Keratinocyte (primary cell): ENCODE results near the gene HK1. TPM values are rescaled to one million over a fixed set of nuclear protein-coding genes. Genes with fewer than 3 reads are reported as not detected.
A peak's percentile ranks its signal among the peaks of the same experiment; 100 is the strongest.

Experiments
- DNase-seq: peaks from one replicate; pipeline ENCODE4 v3.0.0-alpha.2; 2011; ENCODE audit warnings: low read depth, missing footprints, low spot score
- FAIRE-seq: peaks from 2 replicates; lab custom pipeline; 2011; peaks lifted over from hg19 to GRCh38; lab: Jason Lieb, UNC
- H2AFZ ChIP-seq: 2 replicates; pipeline ENCODE4 v1.6.0; 2012; ENCODE audit warnings: low read length, control low read depth, inconsistent platforms; ENCODE audit not compliant: control insufficient read depth
- H3K27ac ChIP-seq: 2 replicates; pipeline ENCODE4 v1.5.1; 2011; ENCODE audit warnings: low read length; ENCODE audit not compliant: control insufficient read depth, insufficient read depth
- H3K27me3 ChIP-seq: 3 replicates; pipeline ENCODE4 v1.6.0; 2011; ENCODE audit warnings: low read length; ENCODE audit not compliant: control insufficient read depth, insufficient read depth; ENCODE audit errors: extremely low read depth
- H3K36me3 ChIP-seq, 2 experiments: 2 replicates in 1 of 2; 3 replicates in 1 of 2; pipeline ENCODE4 v1.5.1; 2011; ENCODE audit warnings: low read length in 2 of 2, mild to moderate bottlenecking in 1 of 2; ENCODE audit not compliant: control insufficient read depth in 2 of 2, insufficient read depth in 2 of 2; ENCODE audit errors: extremely low read depth in 1 of 2
- H3K4me1 ChIP-seq: 3 replicates; pipeline ENCODE4 v1.5.1; 2011; ENCODE audit warnings: low read length; ENCODE audit not compliant: control insufficient read depth, insufficient read depth; ENCODE audit errors: extremely low read depth
- H3K4me2 ChIP-seq: 3 replicates; pipeline ENCODE4 v1.6.0; 2011; ENCODE audit warnings: low read depth, low read length; ENCODE audit not compliant: control insufficient read depth, insufficient read depth; ENCODE audit errors: extremely low read depth
- H3K4me3 ChIP-seq, 3 experiments: fragments of 200-600 bp in 1 of 3; sonication (generic) in 1 of 3; 2 replicates in 2 of 3; 3 replicates in 1 of 3; pipeline ENCODE4 v1.5.1; 2011 to 2016; ENCODE audit warnings: low read length in 3 of 3, mild to moderate bottlenecking in 3 of 3, control low read depth in 2 of 3, inconsistent platforms in 1 of 3, low read depth in 1 of 3, mixed read lengths in 1 of 3, mixed run types in 1 of 3, moderate library complexity in 1 of 3; ENCODE audit not compliant: control insufficient read depth in 2 of 3, insufficient read depth in 2 of 3; ENCODE audit errors: extremely low read depth in 1 of 3
- H3K79me2 ChIP-seq: 2 replicates; pipeline ENCODE4 v1.6.0; 2012; ENCODE audit warnings: low read length; ENCODE audit not compliant: control insufficient read depth, insufficient read depth
- H3K9ac ChIP-seq: 3 replicates; pipeline ENCODE4 v1.6.0; 2011; ENCODE audit warnings: low read length; ENCODE audit not compliant: control insufficient read depth, insufficient read depth; ENCODE audit errors: extremely low read depth
- H3K9me1 ChIP-seq: 3 replicates; pipeline ENCODE4 v1.6.0; 2011; ENCODE audit warnings: low read length; ENCODE audit not compliant: control insufficient read depth, insufficient read depth; ENCODE audit errors: extremely low read depth
- H3K9me3 ChIP-seq: 2 replicates; pipeline ENCODE4 v1.5.1; 2012; ENCODE audit warnings: low read depth, low read length; ENCODE audit not compliant: control insufficient read depth
- H4K20me1 ChIP-seq: 3 replicates; pipeline ENCODE4 v1.6.0; 2011; ENCODE audit warnings: low read length; ENCODE audit not compliant: control insufficient read depth, insufficient read depth; ENCODE audit errors: extremely low read depth
- EZH2 ChIP-seq: IDR thresholded peaks from one replicate; pipeline ENCODE4 v1.6.1; 2012; ENCODE audit warnings: inconsistent platforms, mild to moderate bottlenecking, low read length, moderate library complexity
- dilution Hi-C: fragments of 300-500 bp; cut with MboI; formaldehyde crosslinking; loops from one replicate; pipeline ENCODE4 v1.7.0; 2020; ENCODE audit warnings: low sequenced_read_pairs; ENCODE audit not compliant: extremely low pct_ligation_motif_present
- polyA plus RNA-seq, 5 experiments: library from polyadenylated mRNA; depleted of rRNA in 3 of 5; stranded (reverse) in 3 of 5; stranded (forward) in 1 of 5; unstranded in 1 of 5; fragments of >200 nt; gene quantifications; 1 replicate in 1 of 5; 2 replicates in 3 of 5; 3 replicates in 1 of 5; pipeline versions ENCODE4 v1.2.1 to v1.2.3, GENCODE V29; 2011 to 2012; ENCODE audit warnings: missing spikeins in 2 of 5, low read depth in 1 of 5, low replicate concordance in 1 of 5
- TF ChIP-seq, protein P1 (sequence below), 3 experiments: IDR thresholded peaks in 1 of 3; conservative IDR thresholded peaks in 1 of 3; optimal IDR thresholded peaks in 1 of 3; 2 replicates in 2 of 3; 3 replicates in 1 of 3; pipeline versions ENCODE3 to v1.5.1; 2011; ENCODE audit warnings: low read length in 3 of 3, mild to moderate bottlenecking in 3 of 3, moderate library complexity in 2 of 3, control low read depth in 1 of 3, inconsistent platforms in 1 of 3; ENCODE audit not compliant: insufficient read depth in 2 of 3; ENCODE audit errors: extremely low read depth in 1 of 3

The HK1 gene
- polyA plus RNA-seq, 1 donor (not counting 4 experiments of a cell fraction or from before 2014, with no cell fraction given): 106 TPM

DNA sequence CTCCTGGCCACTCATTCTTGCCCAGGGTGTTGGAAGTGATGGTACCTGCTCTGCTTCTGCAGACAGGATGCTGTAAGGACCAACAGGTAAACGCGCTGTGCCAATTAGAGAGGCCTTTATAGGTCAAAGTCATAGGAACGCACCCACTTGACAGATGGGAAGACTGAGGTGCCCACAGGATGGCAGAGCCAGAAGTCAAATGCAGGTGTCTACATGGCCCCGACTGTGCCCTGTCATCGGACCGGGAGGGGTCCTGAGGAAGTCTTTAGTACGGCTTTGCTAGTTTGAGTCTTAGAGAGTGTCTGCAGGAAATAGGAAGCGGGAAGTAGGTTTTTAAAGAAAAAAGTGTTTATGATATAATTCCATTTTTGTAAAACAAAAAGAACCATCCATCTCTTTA is 57.3 kb downstream of the HK1 start:
- H3K27me3 ChIP-seq: no peaks in the 10 kb centered on the region
- H3K79me2 ChIP-seq: peaks cover 75% of the 10 kb centered on the region
- no peak for FAIRE-seq
- H4K20me1 ChIP-seq: no peaks in the 10 kb centered on the region
- H3K9me1 ChIP-seq: peaks cover 2% of the 10 kb centered on the region
- H3K4me3 ChIP-seq: no peak overlapping the region
- no peak overlapping the region for H2AFZ ChIP-seq
- no peak overlapping the region for H3K4me2 ChIP-seq
- H3K9me3 ChIP-seq: no peaks in the 10 kb centered on the region
- dilution Hi-C loops: no loop called here
- H3K27ac ChIP-seq: peak overlapping the region; percentile 83
- peaks cover 3 to 5% of the 10 kb centered on the region in 2 experiments for H3K36me3 ChIP-seq
- TF ChIP-seq EZH2: no peak
- TF ChIP-seq, protein P1, sequence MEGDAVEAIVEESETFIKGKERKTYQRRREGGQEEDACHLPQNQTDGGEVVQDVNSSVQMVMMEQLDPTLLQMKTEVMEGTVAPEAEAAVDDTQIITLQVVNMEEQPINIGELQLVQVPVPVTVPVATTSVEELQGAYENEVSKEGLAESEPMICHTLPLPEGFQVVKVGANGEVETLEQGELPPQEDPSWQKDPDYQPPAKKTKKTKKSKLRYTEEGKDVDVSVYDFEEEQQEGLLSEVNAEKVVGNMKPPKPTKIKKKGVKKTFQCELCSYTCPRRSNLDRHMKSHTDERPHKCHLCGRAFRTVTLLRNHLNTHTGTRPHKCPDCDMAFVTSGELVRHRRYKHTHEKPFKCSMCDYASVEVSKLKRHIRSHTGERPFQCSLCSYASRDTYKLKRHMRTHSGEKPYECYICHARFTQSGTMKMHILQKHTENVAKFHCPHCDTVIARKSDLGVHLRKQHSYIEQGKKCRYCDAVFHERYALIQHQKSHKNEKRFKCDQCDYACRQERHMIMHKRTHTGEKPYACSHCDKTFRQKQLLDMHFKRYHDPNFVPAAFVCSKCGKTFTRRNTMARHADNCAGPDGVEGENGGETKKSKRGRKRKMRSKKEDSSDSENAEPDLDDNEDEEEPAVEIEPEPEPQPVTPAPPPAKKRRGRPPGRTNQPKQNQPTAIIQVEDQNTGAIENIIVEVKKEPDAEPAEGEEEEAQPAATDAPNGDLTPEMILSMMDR (optimal IDR thresholded peaks at IDR 0.05 in 1 of 3, IDR thresholded peaks at IDR 0.05 in 1 of 3, conservative IDR thresholded peaks at IDR 0.05 in 1 of 3; ENCODE audit: extremely low read depth in 1 of 3, insufficient read depth in 2 of 3, low read length in 3 of 3): no peak
- H3K9ac ChIP-seq: peak overlapping the region; percentile 70
- no peak for DNase-seq
- H3K4me1 ChIP-seq: peaks cover 82% of the 10 kb centered on the region

DNA sequence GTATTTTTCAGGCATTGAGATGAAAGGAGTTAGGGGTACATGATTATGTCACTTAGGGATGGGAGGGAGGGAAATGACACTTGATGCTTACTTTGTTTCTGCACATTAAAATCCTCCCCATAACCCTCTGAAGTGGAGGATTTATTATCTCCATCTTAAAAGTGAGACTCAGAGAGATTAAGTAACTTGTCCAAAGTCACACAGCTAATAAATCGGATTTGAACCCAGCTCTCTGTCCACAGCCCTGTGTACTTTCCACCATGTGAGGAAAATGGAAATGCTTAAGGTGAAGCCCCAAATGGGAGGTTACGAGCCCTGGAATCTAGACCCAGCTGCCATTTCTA is 58.6 kb downstream of the HK1 start:
- Histone ChIP-seq H3K4me2 (peak overlapping the region; percentile 89), H4K20me1 (no peaks in the 10 kb centered on the region), H3K27me3 (no peaks in the 10 kb centered on the region), H3K9me3 (no peaks in the 10 kb centered on the region), H3K9ac (peak overlapping the region; percentile 28), H2AFZ (no peak overlapping the region), H3K9me1 (peaks cover 2% of the 10 kb centered on the region), H3K36me3 (peaks cover 3 to 5% of the 10 kb centered on the region in 2 experiments), H3K4me1 (peaks cover 86% of the 10 kb centered on the region), H3K4me3 (peak overlapping the region in 2 of 3 experiments; percentile 39 to 47), H3K27ac (peak overlapping the region; percentile 85), H3K79me2 (peaks cover 72% of the 10 kb centered on the region)
- no peak for FAIRE-seq
- dilution Hi-C loops: no loop called here
- DNase-seq: no peak
- TF ChIP-seq EZH2: no peak
- TF ChIP-seq, protein P1 (optimal IDR thresholded peaks at IDR 0.05 in 1 of 3, IDR thresholded peaks at IDR 0.05 in 1 of 3, conservative IDR thresholded peaks at IDR 0.05 in 1 of 3; ENCODE audit: extremely low read depth in 1 of 3, insufficient read depth in 2 of 3, low read length in 3 of 3): no peak
